NCI-H82 (cell line): Measurements from ENCODE around the gene PIPOX.

Source experiments
- DNase-seq: peaks from one replicate; lab custom pipeline; 2025; lab: John Stamatoyannopoulos, UW

Gene PIPOX

GRCh38 chr17:29019475-29020181 lies 23.3 kb upstream of the PIPOX start:
- peak; percentile 30 for DNase-seq

- DNase-seq, result no peak
Observed at GRCh38 chr17:29020576-29020975, 22.4 kb upstream of the PIPOX start.

GRCh38 chr17:29021226-29021625 lies 21.7 kb upstream of the PIPOX start:
- no peak for DNase-seq

- DNase-seq, result no peak
Observed at GRCh38 chr17:29022074-29022473, 20.9 kb upstream of the PIPOX start.

- no peak for DNase-seq
Observed at GRCh38 chr17:29024316-29024952, 18.5 kb upstream of the PIPOX start.

- DNase-seq, result no peak
Observed at GRCh38 chr17:29031488-29031887, 11.5 kb upstream of the PIPOX start.

GRCh38 chr17:29032013-29032856 lies 10.7 kb upstream of the PIPOX start:
- DNase-seq, result no peak

- no peak for DNase-seq
Observed at GRCh38 chr17:29032857-29033197, 10.1 kb upstream of the PIPOX start.

GRCh38 chr17:29034510-29034909 lies 8.4 kb upstream of the PIPOX start:
- no peak for DNase-seq

GRCh38 chr17:29036584-29036983 lies 6.4 kb upstream of the PIPOX start:
- peak; percentile 50 for DNase-seq

- DNase-seq, result no peak
Observed at GRCh38 chr17:29037739-29038084, 5.2 kb upstream of the PIPOX start.

GRCh38 chr17:29038085-29038795 lies 4.7 kb upstream of the PIPOX start:
- peak; percentile 32 for DNase-seq

GRCh38 chr17:29039764-29040598 lies 3.0 kb upstream of the PIPOX start:
- peak; percentile 74 for DNase-seq

- no peak for DNase-seq
Observed at GRCh38 chr17:29041091-29041490, 1.9 kb upstream of the PIPOX start.

- DNase-seq, result no peak
Observed at GRCh38 chr17:29041571-29041970, 1.4 kb upstream of the PIPOX start.

- DNase-seq, result no peak
Observed at GRCh38 chr17:29042026-29042678, 789 bp upstream of the PIPOX start.

- no peak for DNase-seq
Observed at GRCh38 chr17:29043539-29044145, 701 bp downstream of the PIPOX start.

- DNase-seq, result no peak
Observed at GRCh38 chr17:29045026-29045425, 2.1 kb downstream of the PIPOX start.

- no peak for DNase-seq
Observed at GRCh38 chr17:29045734-29046472, 3.0 kb downstream of the PIPOX start.

GRCh38 chr17:29046473-29046839 lies 3.5 kb downstream of the PIPOX start:
- DNase-seq, result peak; percentile 52
